ENCODE results near the gene RASD2. TPM values are rescaled to one million over a fixed set of nuclear protein-coding genes. Genes with fewer than 3 reads are reported as not detected.

The RASD2 gene
- total RNA-seq, 1 experiment from 2014 or later, result 0.42 TPM

GRCh38 chr22:35581023-35581413, 40.4 kb downstream of the RASD2 start:
- Histone ChIP-seq H3K4me2 (ENCODE audit: insufficient read depth, insufficient read length, low read length) (no peak overlapping the region), H3K9ac (ENCODE audit: extremely low read depth, insufficient read length, low read length) (no peak overlapping the region), H3K4ac (ENCODE audit: low read depth, low read length) (no peak overlapping the region), H2BK15ac (ENCODE audit: low read depth, low read length) (no peak overlapping the region), H4K5ac (ENCODE audit: insufficient read length, low read depth, low read length) (no peak overlapping the region), H3K18ac (ENCODE audit: insufficient read length, low read depth, low read length) (no peak overlapping the region), H2BK20ac (ENCODE audit: low read depth, low read length, poor library complexity, severe bottlenecking) (no peak overlapping the region), H4K91ac (ENCODE audit: insufficient read length, low read depth, low read length) (no peak overlapping the region), H3K23me2 (ENCODE audit: insufficient read length, low read depth, low read length, poor library complexity, severe bottlenecking) (no peaks in the 10 kb centered on the region), H3K56ac (ENCODE audit: insufficient read length, low read depth, low read length) (no peak overlapping the region), H2AFZ (ENCODE audit: low read length) (no peak overlapping the region), H2BK5ac (ENCODE audit: insufficient read length, low read length) (no peak overlapping the region), H3K79me2 (ENCODE audit: insufficient read depth, low read length) (no peaks in the 10 kb centered on the region), H2AK5ac (ENCODE audit: insufficient read length, low read length) (no peak overlapping the region), H3K27me3 (ENCODE audit: insufficient read depth, low read length) (no peaks in the 10 kb centered on the region), H3K9me3 (ENCODE audit: control insufficient read depth, low read depth, low read length) (no peaks in the 10 kb centered on the region), H2BK120ac (ENCODE audit: low read depth, low read length, poor library complexity, severe bottlenecking) (no peak overlapping the region), H3K4me1 (ENCODE audit: insufficient read depth, low read length) (no peaks in the 10 kb centered on the region), H2BK12ac (ENCODE audit: insufficient read length, low read depth, low read length) (no peak overlapping the region), H3K79me1 (ENCODE audit: insufficient read depth, low read depth, low read length, poor library complexity, severe bottlenecking) (no peaks in the 10 kb centered on the region), H3K23ac (ENCODE audit: insufficient read length, low read depth, low read length) (no peak overlapping the region), H3T11ph (ENCODE audit: low read length) (no peak overlapping the region), H4K8ac (replicated peaks; ENCODE audit: insufficient read length, low read depth, low read length) (no peak overlapping the region), H3K27ac (ENCODE audit: insufficient read length, low read depth, low read length) (no peak overlapping the region), H4K20me1 (ENCODE audit: control insufficient read depth, insufficient read depth, insufficient read length) (no peaks in the 10 kb centered on the region), H3K14ac (ENCODE audit: insufficient read depth, low read length) (no peak overlapping the region)
- TF ChIP-seq, protein P1, sequence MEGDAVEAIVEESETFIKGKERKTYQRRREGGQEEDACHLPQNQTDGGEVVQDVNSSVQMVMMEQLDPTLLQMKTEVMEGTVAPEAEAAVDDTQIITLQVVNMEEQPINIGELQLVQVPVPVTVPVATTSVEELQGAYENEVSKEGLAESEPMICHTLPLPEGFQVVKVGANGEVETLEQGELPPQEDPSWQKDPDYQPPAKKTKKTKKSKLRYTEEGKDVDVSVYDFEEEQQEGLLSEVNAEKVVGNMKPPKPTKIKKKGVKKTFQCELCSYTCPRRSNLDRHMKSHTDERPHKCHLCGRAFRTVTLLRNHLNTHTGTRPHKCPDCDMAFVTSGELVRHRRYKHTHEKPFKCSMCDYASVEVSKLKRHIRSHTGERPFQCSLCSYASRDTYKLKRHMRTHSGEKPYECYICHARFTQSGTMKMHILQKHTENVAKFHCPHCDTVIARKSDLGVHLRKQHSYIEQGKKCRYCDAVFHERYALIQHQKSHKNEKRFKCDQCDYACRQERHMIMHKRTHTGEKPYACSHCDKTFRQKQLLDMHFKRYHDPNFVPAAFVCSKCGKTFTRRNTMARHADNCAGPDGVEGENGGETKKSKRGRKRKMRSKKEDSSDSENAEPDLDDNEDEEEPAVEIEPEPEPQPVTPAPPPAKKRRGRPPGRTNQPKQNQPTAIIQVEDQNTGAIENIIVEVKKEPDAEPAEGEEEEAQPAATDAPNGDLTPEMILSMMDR (conservative IDR thresholded peaks at IDR 0.05), result no peak
- Mint-ChIP-seq H3K4me3 (no peak overlapping the region), H3K9me3 (no peaks in the 10 kb centered on the region), H3K36me3 (ENCODE audit: insufficient read depth in 1 of 3, low read depth in 3 of 3) (no peaks in the 10 kb centered on the region), H3K4me1 (peaks cover 6 to 7% of the 10 kb centered on the region in 2 experiments), H3K27ac (no peak overlapping the region; a peak in 1 of 7 replicates), H3K27me3 (ENCODE audit: low read depth) (peaks cover 8% of the 10 kb centered on the region)
- WGBS (ENCODE audit: extremely low coverage, insufficient read length, low lambda C conversion rate), result no CpG with 5 or more reads among the region's 5 CpGs
- no peak for DNase-seq
